Osteocyte (in vitro differentiated cells): ENCODE measurements around the gene NRROS. TPM values are rescaled to one million over a fixed set of nuclear protein-coding genes. Genes with fewer than 3 reads are reported as not detected.

Experiments
- DNase-seq: peaks from one replicate; pipeline ENCODE4 v3.0.0; 2021; ENCODE audit warnings: mixed read lengths; ENCODE audit not compliant: unreplicated experiment; ENCODE audit errors: extremely low spot score
- H3K27ac Mint-ChIP-seq: one replicate; pipeline ENCODE4 v1.8.0; 2021; ENCODE audit warnings: mild to moderate bottlenecking, mixed read lengths; ENCODE audit not compliant: unreplicated experiment
- H3K27me3 Mint-ChIP-seq: one replicate; pipeline ENCODE4 v1.8.0; 2021; ENCODE audit warnings: mixed read lengths; ENCODE audit not compliant: unreplicated experiment
- H3K36me3 Mint-ChIP-seq: one replicate; pipeline ENCODE4 v1.8.0; 2021; ENCODE audit warnings: mixed read lengths; ENCODE audit not compliant: unreplicated experiment
- H3K4me1 Mint-ChIP-seq: one replicate; pipeline ENCODE4 v1.8.0; 2021; ENCODE audit warnings: mixed read lengths; ENCODE audit not compliant: unreplicated experiment
- H3K4me3 Mint-ChIP-seq: one replicate; pipeline ENCODE4 v1.8.0; 2021; ENCODE audit warnings: mild to moderate bottlenecking, moderate library complexity, mixed read lengths; ENCODE audit not compliant: unreplicated experiment
- H3K9me3 Mint-ChIP-seq: one replicate; pipeline ENCODE4 v1.8.0; 2021; ENCODE audit warnings: mixed read lengths; ENCODE audit not compliant: unreplicated experiment
- CTCF ChIP-seq: fragments of 200-600 bp; sonication (generic); IDR thresholded peaks from 2 replicates; pipeline ENCODE4 v1.5.0; 2021; ENCODE audit warnings: antibody characterized with exemption, mild to moderate bottlenecking, moderate library complexity
- total RNA-seq: library from RNA; stranded (reverse); gene quantifications from 2 replicates; pipeline ENCODE4 v1.2.1, GENCODE V29; 2021

The NRROS gene
- total RNA-seq, 1 donor from 2014 or later = 0.13 TPM

GRCh38 chr3:196642434-196642833 is 2.9 kb downstream of the NRROS start:
- no peak for DNase-seq
- Mint-ChIP-seq H3K9me3 (no peaks in the 10 kb centered on the region), H3K4me1 (peaks cover 6% of the 10 kb centered on the region), H3K27ac (no peak overlapping the region), H3K4me3 (no peak overlapping the region), H3K27me3 (peaks cover 18% of the 10 kb centered on the region), H3K36me3 (no peaks in the 10 kb centered on the region)
- no peak for TF ChIP-seq CTCF

GRCh38 chr3:196643201-196643749 is 3.8 kb downstream of the NRROS start:
- Mint-ChIP-seq H3K9me3 (no peaks in the 10 kb centered on the region), H3K4me3 (no peak overlapping the region), H3K27me3 (peaks cover 11% of the 10 kb centered on the region), H3K36me3 (no peaks in the 10 kb centered on the region), H3K4me1 (peaks cover 6% of the 10 kb centered on the region), H3K27ac (no peak overlapping the region)
- no peak for DNase-seq
- no peak for TF ChIP-seq CTCF

- no peak for DNase-seq
- H3K4me3 Mint-ChIP-seq = no peak overlapping the region
- no peak overlapping the region for H3K27ac Mint-ChIP-seq
- no peak for TF ChIP-seq CTCF
- H3K27me3 Mint-ChIP-seq = peaks cover 11% of the 10 kb centered on the region
- H3K36me3 Mint-ChIP-seq = no peaks in the 10 kb centered on the region
- peaks cover 8% of the 10 kb centered on the region for H3K4me1 Mint-ChIP-seq
- no peaks in the 10 kb centered on the region for H3K9me3 Mint-ChIP-seq
Observed at GRCh38 chr3:196643761-196644160, 4.3 kb downstream of the NRROS start.

GRCh38 chr3:196645096-196645495 is 5.6 kb downstream of the NRROS start:
- Mint-ChIP-seq H3K27ac (no peak overlapping the region), H3K4me3 (no peak overlapping the region), H3K36me3 (no peaks in the 10 kb centered on the region), H3K27me3 (peaks cover 4% of the 10 kb centered on the region), H3K9me3 (no peaks in the 10 kb centered on the region), H3K4me1 (peaks cover 7% of the 10 kb centered on the region)
- no peak for DNase-seq
- TF ChIP-seq CTCF = no peak

- Mint-ChIP-seq H3K36me3 (no peaks in the 10 kb centered on the region), H3K4me3 (no peak overlapping the region), H3K27ac (no peak overlapping the region), H3K27me3 (peaks cover 3% of the 10 kb centered on the region), H3K4me1 (peaks cover 15% of the 10 kb centered on the region), H3K9me3 (no peaks in the 10 kb centered on the region)
- no peak for DNase-seq
- TF ChIP-seq CTCF = no peak
Observed at GRCh38 chr3:196645897-196646665, 6.6 kb downstream of the NRROS start.
